Transverse colon (tissue), 3 donors: ENCODE data around the gene WDR26.

Experiments used
- POLR2A ChIP-seq: fragments of 450-650 bp; IDR thresholded peaks from one replicate; pipeline ENCODE4 v1.6.1; 2016; ENCODE audit warnings: antibody characterized with exemption, mild to moderate bottlenecking, moderate library complexity
- TF ChIP-seq, protein P1 (sequence below), 5 experiments: fragments of 200-600 bp in 3 of 5; fragments of 450-650 bp in 2 of 5; sonication (generic) in 3 of 5; IDR thresholded peaks; 1 replicate in 2 of 5; 2 replicates in 3 of 5; pipeline ENCODE4 v1.5.1; 2016 to 2017; ENCODE audit warnings: antibody characterized with exemption in 5 of 5, inconsistent platforms in 3 of 5, mild to moderate bottlenecking in 2 of 5, moderate library complexity in 1 of 5

DNA sequence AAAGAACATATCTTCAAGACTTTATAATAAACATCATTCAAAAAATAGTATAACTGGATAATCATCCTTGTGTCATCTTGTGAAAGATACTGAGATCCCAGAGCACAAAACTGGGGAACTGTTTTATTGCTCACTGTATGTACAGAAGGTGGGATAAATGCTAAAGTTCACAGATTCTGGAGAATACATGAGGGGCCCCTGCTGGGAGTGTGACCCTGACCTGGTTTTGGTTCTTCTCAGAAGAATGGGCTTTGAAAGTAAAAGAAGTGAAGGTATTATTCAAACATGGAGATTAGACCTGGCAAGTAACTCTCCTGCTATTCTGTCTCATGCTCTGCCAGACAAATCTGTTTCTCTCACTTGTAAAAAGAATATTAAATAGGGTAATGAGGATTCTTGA is 14.5 kb downstream of the WDR26 start:
- no peak for TF ChIP-seq POLR2A
- TF ChIP-seq, protein P1, sequence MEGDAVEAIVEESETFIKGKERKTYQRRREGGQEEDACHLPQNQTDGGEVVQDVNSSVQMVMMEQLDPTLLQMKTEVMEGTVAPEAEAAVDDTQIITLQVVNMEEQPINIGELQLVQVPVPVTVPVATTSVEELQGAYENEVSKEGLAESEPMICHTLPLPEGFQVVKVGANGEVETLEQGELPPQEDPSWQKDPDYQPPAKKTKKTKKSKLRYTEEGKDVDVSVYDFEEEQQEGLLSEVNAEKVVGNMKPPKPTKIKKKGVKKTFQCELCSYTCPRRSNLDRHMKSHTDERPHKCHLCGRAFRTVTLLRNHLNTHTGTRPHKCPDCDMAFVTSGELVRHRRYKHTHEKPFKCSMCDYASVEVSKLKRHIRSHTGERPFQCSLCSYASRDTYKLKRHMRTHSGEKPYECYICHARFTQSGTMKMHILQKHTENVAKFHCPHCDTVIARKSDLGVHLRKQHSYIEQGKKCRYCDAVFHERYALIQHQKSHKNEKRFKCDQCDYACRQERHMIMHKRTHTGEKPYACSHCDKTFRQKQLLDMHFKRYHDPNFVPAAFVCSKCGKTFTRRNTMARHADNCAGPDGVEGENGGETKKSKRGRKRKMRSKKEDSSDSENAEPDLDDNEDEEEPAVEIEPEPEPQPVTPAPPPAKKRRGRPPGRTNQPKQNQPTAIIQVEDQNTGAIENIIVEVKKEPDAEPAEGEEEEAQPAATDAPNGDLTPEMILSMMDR (IDR thresholded peaks at IDR 0.05), result no peak
